Muscle of back (tissue), 11 donors: ENCODE measurements around the gene CDH12. TPM values are rescaled to one million over a fixed set of nuclear protein-coding genes. Genes with fewer than 3 reads are reported as not detected.
"Not testable (repeated sequence)": the region's sequence is repeated elsewhere in the genome, so short reads cannot be mapped to it uniquely, and the experiment has no call there.

Source experiments
- DNase-seq, 3 donors: peaks; one replicate each; pipeline versions ENCODE4 v3.0.0 to v3.0.0-alpha.2; 2013
- polyA plus RNA-seq, 10 donors: library from polyadenylated mRNA; unstranded; fragments of 120-200 nt; gene quantifications; one replicate each; pipeline ENCODE4 v1.2.1, GENCODE V29; 2013; ENCODE audit not compliant: insufficient read length in 10 of 10

The CDH12 gene
- polyA plus RNA-seq, 10 donors, result 0.24 to 3.5 (median 1.7) TPM

GRCh38 chr5:22651355-22651754 is 201.8 kb downstream of the CDH12 start:
- no peak for DNase-seq

DNA sequence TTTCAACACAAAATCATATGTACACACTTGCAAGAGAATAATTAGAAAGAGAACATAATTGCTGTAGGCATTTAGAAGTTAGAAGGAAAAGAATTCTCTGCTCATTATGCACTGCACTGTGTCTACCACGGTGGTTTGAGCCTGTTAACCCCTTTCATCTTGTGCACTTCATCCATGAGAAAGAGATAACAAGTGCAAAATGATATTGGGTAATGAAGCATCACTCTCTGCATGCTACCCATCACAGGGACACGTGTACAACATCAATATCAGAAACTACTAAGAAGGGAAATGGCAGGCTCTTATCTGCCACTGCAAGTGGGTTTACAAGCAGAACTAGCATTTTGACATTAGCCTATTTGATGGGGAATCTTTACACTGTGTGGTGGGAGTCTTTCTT is 202.6 kb downstream of the CDH12 start:
- DNase-seq, result no peak

DNA sequence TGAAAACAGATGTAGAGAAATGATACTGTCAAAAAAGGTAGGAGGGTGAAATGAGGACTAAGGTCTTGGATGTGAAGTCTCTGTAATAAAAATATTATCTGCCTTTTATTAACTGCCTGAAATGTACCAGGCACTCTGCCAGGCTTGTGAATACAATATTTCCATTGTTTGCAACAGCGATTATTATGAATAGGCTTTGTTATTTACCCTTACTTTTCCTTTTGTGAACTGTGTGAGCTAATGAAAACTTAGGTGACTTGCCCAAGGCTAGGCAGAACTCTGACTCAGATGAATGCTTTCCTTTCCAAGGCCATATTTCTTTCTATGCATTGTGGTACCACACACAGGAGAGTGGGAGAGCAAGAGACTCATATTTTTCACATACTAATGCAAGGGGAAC is 204.1 kb downstream of the CDH12 start:
- DNase-seq, result peak in 1 of 3 donors; percentile 32

- no peak for DNase-seq
These were observed 208.3 kb downstream of the CDH12 start for GRCh38 chr5:22644859-22645258.

DNA sequence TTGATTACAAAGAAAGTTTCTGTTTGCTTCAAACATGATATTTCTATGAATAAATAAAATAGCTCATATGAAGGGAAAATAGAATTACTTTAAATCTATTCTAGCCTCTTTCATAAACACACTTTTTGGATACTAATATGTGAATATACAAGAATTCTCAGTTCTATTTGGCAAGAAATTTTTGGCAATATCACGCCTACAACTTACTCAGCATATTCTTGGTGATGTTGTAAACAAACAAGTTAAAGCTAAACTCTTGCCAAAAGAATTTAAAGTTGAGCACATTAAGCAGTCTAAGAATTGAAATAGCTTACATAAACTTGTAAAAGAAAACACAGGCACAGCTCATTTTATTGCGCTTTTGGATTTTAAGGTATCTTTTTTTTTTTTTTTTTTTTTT is 209.8 kb downstream of the CDH12 start:
- peak; percentile 17 to 57 (median 22) for DNase-seq

DNA sequence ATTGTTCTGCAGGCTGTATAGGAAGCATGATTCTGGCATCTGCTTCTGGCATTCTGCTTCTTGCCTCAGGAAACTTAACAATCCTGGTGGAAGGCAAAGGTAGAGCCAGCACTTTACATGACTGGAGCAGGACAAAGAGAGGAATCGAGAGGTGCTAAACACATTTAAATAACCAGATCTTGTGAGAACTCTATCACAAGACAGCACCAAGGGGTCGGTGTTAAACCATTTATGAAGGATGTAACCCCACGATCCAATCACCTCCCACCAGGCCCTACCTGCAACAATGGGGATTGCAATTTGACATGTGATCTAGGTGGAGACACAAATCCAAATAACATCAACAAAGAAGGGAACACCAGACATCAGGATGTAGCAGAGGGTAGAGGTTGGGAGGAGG is 221.5 kb downstream of the CDH12 start:
- DNase-seq, result no peak

DNA sequence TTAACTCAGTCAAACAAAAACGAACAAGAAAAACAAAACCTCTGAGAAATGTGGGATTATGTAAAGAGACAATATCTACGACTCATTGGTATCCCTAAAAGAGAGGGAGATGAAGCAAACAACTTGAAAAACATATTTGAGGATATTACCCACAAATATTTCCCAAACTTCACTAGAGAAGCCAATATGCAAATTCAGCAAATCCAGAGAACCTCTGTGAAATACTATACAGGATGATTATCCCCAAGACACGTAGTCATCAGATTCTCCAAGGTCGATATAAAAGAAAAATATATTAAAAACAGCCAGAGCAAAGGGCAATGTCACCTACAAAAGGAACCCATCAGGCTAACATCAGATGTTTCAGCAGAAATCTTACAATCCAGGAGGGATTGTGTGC is 226.1 kb downstream of the CDH12 start:
- no peak for DNase-seq

- no peak for DNase-seq
These were observed 227.7 kb downstream of the CDH12 start for GRCh38 chr5:22625451-22625850.

DNA sequence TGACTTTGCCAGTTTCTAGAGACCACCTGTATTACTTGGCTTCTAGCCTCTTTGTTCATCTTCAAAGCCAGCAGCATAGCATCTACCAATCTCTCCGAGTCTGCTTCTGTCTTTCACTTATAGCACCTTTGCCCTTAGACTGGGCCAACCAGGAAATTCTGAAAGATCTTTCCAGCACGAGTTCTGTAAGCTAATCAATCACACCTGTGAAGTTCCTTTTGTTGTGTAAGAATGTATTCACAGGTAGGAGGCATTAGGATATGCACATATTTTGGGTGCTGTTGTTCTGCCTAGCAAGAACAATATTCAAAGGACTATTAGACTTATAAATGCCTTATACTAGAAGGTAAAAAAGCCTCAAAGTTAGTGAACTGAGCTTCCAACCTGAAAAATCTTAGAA is 232.1 kb downstream of the CDH12 start:
- no peak for DNase-seq

DNA sequence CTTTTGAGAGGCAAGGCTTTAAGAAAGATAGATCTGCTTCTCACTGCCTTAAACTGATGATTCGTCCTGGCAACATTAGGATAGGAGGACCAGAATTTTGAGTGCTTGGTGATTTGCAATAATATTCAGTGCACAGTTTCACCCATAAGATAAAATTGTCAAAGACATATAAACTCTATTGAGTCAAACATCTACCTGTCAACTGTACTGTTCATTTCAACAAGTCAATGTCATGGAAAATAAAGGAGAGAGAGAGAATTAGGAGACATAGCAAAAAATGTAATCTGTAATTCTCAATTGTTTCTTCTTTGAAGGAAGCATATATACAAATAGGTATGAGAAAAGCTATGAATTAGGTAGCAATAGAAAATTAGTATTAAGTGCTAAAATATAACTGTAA is 237.2 kb downstream of the CDH12 start:
- DNase-seq, result no peak

GRCh38 chr5:22614486-22615094 is 238.6 kb downstream of the CDH12 start:
- no peak for DNase-seq

- no peak for DNase-seq
These were observed 240.2 kb downstream of the CDH12 start for GRCh38 chr5:22612928-22613327.

- DNase-seq, result no peak
These were observed 241.8 kb downstream of the CDH12 start for GRCh38 chr5:22611327-22611726.

GRCh38 chr5:22607498-22607897 is 245.6 kb downstream of the CDH12 start:
- DNase-seq, result not testable (repeated sequence)

- no peak for DNase-seq
These were observed 247.7 kb downstream of the CDH12 start for GRCh38 chr5:22605473-22605872.

- no peak for DNase-seq
These were observed 248.4 kb downstream of the CDH12 start for GRCh38 chr5:22604711-22605110.

DNA sequence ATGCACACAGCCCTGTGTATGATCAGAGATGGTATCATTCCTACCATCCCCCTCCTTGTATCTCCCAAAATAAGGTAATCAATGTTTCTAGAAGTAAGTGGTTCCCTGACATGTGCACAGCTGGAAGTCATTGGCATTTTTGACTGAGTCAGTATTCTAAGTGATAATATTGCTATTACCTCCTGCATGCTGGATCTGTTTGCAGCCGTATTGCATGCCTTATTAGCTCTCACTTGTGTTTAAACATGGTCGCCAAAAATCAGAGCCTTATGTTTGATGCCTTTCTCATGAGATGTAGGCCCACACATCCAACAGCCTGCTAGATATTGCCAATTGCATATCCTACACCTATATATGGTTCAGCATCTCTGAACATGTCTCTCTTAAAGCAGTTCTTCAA is 254.3 kb downstream of the CDH12 start:
- DNase-seq, result peak in 1 of 3 donors; percentile 6

- peak in 1 of 3 donors; percentile 78 for DNase-seq
These were observed 256.7 kb downstream of the CDH12 start for GRCh38 chr5:22596404-22596970.

GRCh38 chr5:22594491-22594890 is 258.7 kb downstream of the CDH12 start:
- no peak for DNase-seq

DNA sequence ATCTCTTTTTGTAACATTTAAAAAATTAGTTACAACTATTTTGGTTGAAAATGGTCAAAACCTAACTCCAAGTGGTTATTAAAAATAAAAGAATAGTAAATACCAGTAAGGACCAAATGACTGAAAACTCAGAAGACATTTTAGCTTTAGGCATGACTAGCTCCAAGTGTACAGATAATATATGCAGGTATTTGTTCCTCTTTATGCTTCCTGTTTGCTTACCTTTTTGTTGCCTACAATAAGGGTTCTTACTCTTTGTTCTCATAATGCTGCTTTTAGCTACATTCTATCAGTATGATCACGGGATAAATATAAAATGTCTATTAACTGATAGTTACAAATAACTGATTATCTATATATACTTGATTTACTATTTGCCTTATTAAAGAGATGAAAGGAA is 259.6 kb downstream of the CDH12 start:
- DNase-seq, result no peak

DNA sequence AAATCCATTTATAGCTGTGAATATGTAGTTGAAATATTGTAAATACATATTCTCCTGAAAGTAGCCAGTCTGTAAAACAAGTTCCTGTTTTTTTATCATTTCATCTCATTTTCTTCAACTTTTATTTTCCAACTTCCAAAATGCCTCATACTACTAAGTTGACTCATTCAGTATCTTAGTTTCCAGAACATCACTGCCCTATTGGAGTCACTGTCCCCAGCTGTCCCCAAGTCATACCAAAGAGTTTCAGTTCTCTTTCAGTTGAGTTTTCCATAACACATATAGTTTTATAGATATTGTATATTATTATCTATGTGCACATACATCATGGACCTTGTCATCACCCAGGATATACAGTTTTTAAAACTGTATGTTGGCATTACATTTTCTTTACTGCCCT is 261.7 kb downstream of the CDH12 start:
- DNase-seq, result no peak

DNA sequence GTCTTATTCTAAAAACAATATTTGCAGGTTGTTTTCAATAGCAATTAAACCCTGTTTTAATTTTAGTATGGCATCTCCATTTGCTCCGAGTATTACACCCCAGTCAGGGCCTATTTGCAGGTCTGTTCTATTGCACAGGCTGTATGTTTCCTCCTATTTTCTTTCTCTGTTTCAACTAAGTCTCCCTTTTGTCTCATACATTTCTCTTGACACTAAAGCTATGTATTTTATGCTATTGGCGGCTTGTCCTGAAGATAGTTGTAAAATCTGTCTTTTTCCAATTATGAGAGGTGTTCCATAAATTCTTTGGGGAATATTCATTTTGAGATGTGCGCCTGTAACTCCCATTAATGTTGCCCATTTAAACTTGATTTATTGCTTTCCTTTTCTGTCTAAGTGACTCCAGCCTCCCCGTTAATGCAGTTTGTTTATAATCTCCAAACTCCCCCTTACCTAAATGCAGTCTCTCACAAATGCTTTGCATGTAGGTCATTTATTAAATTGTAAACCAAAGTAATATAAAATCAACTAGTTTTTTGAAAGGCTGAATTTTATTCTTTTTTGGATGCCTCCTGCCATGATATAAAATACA is 262.4 kb downstream of the CDH12 start:
- no peak for DNase-seq

DNA sequence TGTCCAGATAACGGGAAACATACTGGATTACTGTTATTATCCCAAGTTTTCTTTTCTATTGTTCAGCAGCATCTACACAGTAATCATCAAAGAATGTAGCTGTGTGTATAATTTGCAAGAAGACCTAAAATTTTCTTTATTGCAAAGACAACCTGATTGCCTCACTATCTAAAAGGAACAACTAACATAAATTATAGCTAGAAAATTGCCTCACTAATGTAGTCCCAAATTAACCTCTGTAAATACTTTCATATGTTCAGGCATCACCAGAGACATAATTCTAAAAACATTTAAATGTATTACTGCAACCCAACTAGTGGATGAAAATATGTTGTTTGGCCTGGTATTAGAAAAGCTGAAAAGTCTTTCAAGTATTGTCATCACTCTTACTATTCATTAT is 275.4 kb downstream of the CDH12 start:
- DNase-seq, result no peak

DNA sequence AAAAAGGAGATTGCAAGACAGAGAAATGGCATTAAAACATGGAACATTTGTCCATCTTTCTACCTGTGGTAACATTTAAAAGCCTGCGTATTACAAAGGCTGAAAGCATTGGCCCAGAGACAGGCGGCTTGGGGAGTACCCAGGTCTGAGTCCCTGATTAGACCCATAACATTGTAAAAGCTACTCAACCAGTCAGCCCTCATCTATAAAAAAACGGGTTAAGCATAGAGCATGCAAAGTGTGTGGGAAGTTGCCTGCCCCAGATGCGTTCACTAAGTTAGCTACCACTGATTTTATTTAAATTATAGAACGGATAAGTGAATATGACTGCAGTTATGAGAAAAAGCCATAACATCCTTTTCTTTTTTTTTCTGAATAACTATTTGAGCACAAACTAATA is 276.1 kb downstream of the CDH12 start:
- no peak for DNase-seq
